Iris pigment epithelial cell (primary cell): ENCODE measurements around the gene PGLYRP1.

Experiments
- DNase-seq: peaks from one replicate; pipeline ENCODE4 v3.0.0-alpha.2; 2011; ENCODE audit warnings: low read depth

PGLYRP1 gene

DNA sequence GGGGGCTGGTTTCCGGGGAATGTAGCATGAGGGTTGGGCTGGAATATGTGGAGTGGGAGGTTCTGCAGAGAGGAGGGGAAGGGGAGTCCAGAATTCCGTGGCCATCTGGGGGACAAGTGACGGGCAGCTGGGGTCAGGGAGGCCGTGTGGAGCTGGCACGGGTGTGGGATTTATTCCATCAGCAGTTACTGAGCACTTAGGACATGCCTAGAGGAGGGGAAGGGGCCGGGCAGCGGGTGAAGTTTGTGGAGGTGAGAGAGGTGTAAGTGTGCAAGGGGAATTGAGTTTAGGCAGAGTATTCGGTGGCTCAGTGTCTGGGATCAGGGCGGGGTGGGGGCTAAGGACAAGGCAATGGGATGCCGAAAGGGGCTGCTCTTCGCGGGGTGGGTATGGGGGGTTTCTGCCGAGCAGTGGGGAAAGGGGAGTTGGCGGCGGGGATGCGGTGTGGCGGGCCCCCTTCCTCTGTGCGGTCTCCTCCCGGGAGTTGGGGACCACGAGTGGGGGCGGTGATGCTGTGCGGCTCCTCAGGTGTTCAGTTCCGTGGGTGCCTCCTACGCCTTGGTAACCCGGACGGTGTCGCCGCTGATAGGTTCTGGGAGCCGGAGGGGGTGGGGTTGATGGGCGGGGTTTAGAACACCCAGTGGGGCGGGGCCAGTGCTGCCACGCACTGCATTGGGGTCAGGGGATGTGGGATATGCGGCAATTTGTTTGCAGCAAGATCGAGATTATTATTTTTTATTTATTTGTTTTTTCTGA is 22.2 kb downstream of the PGLYRP1 start:
- DNase-seq = peak; percentile 18

DNA sequence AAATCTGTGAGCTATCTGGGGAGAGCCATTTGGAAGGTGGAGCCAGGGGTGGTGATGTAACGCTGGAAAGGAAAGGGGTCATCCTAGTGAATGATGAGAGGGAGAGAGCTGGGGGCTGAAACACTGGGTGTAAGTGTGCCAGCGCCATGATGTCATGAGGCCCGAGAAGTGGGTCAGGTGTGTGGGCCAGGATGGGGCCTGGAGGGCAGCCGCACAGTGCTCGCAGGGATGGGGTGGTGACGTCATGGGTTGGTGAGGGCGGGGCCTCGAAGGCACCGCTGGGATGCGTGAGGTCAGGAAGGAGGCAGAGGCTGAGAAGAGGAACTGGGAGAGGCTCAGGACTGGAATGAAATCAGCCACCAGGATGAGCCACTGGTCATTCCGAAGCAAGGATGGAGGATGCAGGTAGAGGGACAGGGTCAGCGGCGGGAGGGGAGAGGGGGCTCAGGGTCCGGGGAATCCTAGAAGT is 23.2 kb downstream of the PGLYRP1 start:
- peak; percentile 22 for DNase-seq

DNA sequence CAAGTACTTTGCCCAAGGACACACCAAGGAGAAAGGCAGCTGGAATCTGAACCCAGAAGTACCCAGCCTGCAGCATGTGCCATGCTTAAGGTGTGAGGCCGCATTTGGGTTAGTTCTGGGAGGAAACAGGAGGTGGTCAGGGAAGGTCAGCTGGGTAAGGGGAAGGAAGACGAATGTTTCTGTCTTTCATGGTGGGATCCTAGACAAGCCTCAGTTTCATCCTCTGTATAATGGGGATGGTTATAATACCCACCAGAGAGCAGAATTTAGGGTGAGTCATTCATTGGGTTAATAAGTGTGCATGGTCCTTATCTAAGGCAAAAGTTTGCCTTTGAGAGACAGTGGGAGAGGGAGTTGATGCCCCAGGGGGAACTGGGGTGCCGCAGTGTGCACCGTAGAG is 24.0 kb downstream of the PGLYRP1 start:
- no peak for DNase-seq

DNA sequence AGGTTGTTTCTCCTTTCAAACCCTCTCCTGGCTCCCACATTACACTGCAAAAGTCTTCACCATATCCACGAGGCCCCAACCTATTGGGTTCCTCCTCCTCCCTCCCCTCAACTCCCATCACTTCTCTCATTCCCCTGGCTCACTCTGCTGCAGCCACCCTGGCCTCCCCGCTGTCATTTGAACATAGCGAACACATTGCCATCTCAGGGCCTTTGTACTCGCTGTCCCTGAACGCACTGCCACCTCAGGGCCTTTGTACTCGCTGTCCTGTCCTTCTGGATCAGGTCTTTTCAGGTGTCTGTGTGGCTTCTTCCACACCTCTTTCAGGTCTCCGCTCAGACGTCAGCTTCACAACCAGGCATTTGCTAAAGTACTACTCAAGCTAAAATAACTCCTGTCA is 25.9 kb downstream of the PGLYRP1 start:
- DNase-seq = no peak

DNA sequence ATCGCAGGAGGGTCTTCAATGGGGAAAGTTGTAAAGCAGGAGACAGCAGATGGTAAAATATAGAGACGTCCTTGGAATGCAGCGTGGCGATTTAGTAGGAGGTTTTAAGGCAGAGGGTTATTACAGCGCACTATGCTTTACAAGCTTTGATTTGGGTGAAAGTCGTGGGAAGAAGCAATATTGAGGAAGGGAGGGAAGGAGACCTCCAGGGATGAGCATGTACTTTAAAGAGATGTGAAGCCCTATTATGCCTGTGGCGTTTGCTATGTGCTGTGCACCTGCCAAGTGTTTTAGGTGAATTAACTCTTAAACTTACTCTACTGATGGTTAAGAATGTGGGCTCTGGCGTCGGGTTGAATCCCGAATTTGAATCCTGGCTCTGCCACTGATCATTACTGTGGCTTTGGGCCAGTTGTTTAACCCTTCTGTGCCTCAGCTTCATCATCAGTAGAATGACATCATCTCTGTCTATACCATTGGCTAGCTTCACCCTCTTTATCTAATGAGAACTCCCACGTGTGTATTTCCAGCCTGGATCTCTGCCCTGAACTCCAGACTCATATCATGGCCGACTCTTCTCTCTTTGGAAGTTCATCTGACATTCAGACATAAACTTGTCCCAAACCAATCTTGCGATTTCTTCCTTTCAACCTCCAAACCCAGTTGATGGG is 27.0 kb downstream of the PGLYRP1 start:
- DNase-seq = peak; percentile 35

DNA sequence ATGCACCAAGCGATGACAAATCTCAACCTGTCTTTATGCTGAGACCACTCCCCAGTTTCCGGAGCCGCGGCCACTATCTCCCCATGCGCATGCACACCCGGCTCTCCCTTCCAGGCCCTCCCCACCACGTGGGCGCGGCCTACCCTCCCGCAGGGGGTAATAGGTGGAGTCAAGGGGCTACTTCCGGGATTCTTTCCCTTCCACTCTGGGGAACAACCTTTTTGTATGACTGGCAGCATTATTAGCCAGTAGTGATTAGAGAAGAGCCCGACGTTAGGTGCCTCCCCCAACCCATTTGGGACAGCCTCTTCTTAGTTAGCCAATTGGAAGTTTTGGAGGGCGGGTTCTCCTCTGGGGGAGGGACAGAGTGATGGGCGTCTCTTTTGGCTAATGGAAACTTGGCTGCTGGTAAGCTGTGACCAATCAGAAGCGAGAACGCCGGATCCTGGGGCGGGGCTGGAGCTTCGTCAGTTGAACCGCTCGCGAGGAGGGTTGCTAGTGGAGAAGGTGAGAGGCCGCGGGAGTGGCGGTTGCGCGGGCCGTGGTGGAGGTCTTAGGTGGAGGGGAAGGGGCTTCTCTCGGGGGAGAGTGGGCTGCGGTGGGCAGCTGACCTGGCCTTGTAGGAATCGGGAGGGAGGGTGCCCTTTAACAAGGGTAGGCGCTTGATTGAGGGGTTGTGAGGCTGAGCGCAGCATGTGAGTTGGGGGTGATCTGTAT is 27.7 kb downstream of the PGLYRP1 start, which contains the start of gene CCDC61:
Gene CCDC61 (plus strand): TSS at position 470 of the 717 bp plus-strand sequence. CDS start 7,552 bp downstream, outside the sequence.
- DNase-seq = peak; percentile 99

DNA sequence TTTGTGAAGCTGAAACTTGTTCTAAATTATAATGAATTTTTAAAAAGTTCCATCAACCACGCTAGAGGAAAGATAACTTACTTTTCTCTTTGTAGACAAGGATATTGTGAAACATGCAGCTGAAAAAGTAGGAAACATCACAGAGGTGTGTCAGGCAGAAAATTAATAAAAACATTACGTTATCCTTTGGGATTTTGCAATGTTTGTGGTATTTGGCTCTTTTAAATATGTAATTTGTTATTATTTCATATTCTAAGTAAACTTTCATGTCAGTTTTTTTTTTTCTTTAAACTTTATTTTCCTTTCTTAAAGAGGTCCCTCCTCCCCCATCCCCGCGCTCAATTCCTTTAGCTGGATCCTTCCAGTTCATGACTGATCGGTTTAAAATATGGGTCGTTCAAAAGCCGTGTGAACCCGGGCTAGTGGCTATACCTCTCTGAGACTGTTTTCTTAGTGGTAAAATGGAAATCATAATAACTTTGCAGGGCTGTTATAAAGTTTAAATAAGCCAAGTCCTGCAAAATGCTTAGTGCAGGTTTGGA is 28.3 kb downstream of the PGLYRP1 start:
- peak; percentile 66 for DNase-seq

DNA sequence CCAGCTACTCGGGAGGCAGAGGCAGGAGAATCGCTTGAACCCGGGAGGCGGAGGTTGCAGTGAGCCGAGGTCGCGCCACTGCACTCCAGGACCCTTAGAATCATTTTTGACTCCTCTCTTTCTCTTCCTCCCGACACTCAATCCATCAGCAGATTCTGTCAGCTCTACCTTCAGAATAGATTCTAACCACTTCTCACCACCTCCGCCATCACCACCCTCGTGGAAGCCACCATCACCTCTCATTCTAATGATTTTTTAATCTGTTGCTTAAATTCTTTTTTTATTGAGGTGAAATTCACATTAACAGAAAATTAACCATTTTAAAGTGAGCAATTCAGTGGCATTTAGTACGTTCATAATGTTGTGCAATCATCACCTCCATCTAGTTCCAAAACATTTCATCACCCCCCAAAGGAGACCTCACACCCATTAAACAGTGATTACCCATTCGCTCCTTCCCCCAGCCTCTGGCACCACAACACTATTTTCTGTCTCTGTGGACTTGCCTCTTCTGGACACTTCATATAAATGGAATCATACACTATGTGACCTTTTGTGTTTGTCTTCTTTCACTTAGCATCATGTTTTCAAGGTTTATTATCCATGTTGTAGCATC is 32.6 kb downstream of the PGLYRP1 start:
- no peak for DNase-seq

DNA sequence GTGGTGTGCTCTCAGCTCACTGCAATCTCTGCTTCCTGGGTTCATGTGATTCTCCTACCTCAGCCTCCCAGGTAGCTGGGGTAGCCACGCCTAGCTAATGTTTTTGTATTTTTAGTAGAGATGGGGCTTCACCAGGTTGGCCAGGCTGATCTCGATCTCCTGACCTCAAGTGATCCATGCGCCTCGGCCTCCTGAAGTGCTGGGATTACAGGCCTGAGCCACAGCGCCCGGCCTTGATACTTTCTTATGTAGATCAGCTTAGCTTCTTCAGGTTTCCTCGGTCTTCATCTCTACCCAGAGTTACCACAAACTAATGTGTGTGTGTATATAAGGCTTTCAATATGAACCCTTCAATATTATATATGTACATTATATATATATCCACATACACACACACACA is 37.5 kb downstream of the PGLYRP1 start:
- DNase-seq = no peak

DNA sequence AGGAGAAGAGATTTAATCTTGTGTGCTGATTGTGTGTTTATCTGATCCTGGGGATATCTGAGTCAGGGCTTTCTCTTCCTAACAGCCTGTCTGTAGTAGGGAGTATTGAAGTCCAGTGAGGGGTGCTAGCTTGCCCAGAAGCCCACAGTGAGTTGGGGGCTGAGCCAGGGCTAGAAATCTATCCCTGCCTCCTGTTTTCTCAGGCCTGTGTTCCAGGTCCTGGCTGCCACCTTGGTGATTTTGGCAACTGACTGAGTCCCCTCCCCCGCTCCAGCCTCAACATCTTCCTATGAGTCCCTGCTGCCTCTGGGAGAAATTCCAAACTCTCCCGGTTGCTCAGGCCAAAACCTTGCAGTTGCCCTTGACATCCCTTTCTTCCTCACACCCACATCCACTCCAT is 41.5 kb downstream of the PGLYRP1 start:
- no peak for DNase-seq

DNA sequence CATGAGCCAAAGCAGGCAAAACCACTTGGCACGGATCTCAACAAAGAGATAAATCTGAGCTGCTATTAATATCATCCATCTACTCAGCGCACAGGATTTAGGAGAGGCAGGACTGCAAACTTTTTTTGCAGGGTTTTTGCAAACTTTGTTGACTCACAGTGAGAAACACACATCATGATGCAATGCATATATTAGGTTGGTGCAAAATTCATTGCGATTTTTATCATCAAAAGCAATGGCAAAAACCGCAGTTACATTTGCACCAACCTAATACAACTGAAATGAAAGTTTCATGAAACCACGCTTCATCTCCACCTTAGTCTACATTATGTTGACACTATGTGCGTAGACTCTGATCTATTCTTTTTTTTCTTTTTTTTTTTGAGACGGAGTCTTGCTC is 44.7 kb downstream of the PGLYRP1 start:
- DNase-seq = no peak

DNA sequence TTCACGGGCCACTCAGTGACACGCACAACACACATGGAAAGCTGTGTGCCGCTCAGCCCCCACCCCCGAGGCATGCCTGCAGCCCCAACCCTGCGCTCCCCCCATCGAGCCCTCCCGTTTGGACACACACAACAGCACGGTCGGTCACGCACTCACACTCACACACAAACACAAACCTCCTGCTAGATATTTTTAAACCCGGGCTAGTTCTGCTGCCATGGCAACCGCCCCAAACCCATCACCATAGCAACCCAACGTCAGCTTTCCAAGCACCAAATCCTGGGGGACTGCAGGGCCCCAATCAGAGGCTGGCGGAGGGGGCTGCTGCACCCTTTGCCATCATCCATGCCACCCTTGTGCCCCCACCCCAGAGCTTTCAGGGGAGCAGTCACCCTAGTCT is 46.7 kb downstream of the PGLYRP1 start:
- DNase-seq = peak; percentile 8

DNA sequence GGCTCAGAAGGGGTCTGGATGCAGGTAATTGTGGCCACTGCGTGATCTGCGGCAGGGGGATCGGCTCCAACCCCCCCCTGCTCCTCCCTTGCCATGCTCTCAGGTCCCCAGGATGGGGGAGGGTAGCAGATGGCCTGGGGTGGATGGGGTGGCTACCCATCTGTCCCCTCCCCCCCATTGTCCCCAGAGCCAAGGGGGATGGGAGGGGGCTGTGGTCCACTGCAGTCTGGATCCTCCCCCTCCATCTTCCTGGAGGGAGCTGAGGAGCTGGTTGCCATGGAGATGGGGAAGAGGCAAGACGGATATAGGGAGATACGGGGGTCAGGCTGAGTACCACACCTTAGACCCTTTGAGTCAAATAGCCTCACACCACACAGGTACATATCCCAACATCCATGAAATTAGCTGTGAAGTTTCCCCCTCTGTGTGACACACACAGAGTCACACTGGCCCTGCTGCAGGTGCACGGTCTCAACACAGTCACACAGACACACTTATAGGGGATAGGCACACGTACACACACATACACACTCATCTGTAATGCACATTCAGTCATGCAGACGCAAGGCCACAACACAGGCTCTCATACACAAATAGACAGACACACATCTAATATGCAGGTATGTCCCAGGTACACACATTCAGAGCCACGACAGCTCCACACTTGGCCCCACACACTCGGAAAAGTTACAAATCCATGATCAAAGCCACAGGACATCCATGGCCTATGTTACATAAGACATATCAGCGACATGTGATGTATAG is 47.4 kb downstream of the PGLYRP1 start:
- DNase-seq = no peak

DNA sequence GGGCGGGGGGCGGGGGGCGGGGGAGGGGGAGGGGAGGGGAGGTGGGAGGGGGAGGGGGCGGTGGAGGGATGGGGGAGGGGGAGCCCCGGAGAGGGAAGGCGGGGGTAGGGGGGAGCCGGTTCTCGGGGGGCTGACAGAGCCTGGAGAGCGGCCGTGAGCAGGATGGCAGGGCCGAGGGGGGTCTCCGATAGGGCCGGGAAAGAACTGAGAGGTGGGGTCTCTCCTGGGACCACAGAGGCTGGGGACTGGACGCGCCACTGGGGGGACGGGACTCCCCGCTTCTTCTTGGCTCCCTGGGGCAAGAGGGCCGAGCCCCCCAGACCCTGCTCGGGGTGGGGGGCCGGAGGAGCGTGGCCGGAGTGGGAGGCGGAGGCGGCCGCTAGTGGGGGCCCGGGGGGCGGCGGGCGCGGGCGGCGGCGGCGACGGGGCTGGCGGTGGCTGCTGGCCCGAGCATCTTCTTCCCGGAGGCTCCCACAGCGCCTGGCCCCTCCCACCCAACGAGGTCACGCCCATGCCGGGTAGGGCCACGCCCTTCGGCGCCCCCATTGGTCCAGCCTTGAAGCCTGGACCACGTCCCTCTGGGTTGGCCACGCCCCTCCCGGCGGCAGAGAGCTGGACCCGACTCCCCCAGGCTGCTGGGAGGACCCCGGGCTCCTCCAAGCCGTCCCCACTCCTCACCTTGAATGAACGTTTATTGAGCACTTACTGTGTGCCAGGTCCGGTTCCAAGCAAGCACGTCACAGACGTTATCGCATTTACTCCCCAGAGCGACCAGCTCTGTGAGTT is 49.1 kb downstream of the PGLYRP1 start, which contains the start of gene NOVA2:
Gene NOVA2 (minus strand): TSS at position 313 of the 786 bp plus-strand sequence. CDS start 514 bp downstream, outside the sequence.
- peak; percentile 64 for DNase-seq

DNA sequence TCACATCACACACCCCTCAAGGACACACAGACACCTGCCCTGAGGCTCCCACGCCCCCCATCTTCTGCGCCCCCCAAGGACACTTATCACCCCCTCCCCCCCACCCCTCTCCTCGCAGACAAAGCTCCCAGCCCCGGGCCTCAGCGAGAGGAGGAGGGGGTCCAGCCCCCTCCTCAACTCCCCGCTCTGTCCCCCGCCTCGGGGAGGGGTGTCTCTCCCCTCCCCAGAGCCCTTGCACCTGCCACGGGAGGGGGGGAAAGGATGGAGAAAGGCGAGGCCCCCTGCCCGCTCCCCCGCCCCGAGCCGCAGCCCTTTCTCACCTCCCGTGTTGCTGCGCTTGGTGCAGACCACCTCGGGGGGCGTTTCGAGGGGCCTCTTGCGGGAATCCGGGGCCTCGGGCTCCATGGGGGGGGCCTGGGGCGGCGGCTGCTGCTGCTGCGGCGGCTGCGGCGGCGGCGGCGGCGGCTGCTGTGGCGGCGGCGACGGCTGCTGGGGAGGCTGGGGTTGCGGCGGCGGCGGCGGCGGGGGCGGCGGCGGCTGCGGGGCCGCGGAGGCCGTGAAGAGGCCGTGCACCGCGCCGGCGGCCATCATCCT is 49.8 kb downstream of the PGLYRP1 start:
- no peak for DNase-seq

DNA sequence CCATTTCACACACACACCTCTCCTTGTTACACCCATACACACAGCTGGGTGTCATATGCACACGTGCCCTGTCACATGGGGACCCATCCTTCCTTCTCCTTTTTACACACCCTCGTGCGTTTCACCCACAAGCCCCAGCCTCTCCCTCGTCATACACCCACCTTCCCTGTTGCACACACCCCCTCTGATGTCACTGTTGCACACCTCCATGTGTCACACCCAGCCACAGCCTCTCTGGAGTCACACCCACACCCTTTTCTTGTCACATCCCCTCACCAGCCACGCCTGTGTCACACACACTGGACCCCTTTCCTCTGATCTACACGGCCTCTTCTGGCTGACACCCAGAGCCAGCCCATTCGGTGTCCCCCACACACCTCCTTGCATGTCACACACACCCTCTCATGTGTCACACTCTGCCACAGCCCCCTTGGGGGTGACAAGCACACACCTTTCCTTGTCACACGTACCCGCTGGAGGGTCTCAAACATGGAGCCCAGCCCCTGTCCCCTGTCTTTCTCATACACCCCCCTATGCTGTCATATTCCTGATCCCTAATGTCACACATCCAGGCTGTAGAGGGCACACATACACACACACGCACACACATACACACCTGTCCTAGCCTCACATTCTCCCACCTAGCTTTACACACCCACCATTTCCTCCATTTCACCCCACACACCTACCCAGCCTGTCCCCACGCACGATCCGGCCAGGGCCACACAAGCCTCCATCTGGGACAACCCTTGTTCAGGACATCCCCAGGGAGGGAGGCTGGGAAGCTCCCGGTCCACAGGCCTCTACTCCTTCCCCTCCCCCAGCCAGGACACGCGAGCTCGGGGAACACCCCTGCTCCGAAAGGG is 50.5 kb downstream of the PGLYRP1 start:
- DNase-seq = no peak

DNA sequence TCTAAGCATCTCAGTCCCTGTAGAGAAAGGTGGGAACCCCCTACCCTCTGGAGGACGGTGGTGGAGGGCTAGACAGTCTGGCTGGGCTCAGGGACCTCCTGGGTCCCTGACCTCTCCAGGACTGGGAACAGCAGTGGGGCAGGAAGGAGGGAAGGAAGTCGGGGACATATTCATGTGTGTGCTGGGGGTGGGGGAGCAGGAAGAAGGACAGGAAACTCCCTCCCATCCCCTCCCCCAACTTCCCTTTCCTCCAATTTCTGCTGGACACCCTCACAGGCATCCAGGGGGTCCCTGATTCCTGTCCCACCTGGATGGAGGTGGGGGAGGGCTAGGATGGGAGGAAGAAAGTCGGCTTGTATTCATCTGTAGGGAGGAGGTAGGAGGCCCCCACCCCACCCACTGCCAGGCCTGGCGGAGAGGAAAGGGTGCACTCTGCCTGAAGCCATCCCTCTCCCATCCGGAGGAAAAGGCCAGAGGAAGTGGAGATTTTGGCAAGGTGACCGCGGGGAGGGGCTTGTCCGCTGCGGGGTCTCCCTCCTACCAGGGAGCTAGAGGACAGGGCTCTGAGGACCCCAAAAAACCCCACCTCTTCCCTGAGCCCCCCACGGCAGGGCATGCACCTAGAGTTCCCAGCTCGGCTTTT is 51.5 kb downstream of the PGLYRP1 start:
- no peak for DNase-seq

DNA sequence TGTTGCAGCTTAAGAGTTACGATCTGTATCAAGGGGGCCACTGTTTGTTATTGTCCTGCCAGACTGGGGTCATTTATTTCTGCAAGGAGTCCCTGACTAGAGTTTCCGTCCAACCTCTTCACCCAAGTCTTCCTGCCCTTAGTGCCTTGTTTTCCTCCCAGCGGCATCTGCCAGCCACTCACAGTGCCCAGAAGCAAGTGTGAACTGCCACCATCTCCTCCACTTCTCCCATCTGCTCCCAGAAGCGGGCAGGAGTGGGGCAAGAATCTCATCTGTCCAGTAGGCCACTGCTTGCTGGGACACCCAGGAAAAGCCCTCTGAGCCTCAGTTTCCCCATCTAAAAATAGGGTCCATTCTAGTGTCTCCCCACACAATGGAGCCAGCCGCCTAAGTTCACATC is 53.2 kb downstream of the PGLYRP1 start:
- DNase-seq = no peak
